ENCODE results near the gene TPD52L1. TPM values are rescaled to one million over a fixed set of nuclear protein-coding genes. Genes with fewer than 3 reads are reported as not detected.

TPD52L1 gene
- total and polyA plus RNA-seq, 4 donors = 15.6 to 43.5 (median 16.7) TPM

- WGBS, 2 donors = 29 to 49% methylated on average over 1 of the region's 1 CpG
- H3K27me3 ChIP-seq (ENCODE audit: control insufficient read depth in 3 of 3, insufficient read depth in 3 of 3, low read length in 2 of 3) = no peaks in the 10 kb centered on the region
- no peak overlapping the region for H3K4me3 ChIP-seq
- no peaks in the 10 kb centered on the region for H3K9me3 ChIP-seq (ENCODE audit: control insufficient read depth in 4 of 4, insufficient read depth in 3 of 4, low read length in 3 of 4)
- ATAC-seq (ENCODE audit: insufficient read depth, low FRiP score) (no peak), DNase-seq (no peak)
- no peak overlapping the region for H3K27ac ChIP-seq (ENCODE audit: low read depth in 1 of 2, low read length in 1 of 2)
- no peak for TF ChIP-seq CTCF (IDR thresholded peaks at IDR 0.05; ENCODE audit: control extremely low read depth, extremely low read depth)
- no peaks in the 10 kb centered on the region for H3K36me3 ChIP-seq (ENCODE audit: control insufficient read depth in 4 of 4, insufficient read depth in 4 of 4, low read length in 4 of 4)
- H3K9ac ChIP-seq (ENCODE audit: insufficient read depth in 1 of 2, low read length in 2 of 2) = no peak overlapping the region
- H3K4me1 ChIP-seq (ENCODE audit: control insufficient read depth in 5 of 5, insufficient read depth in 5 of 5, low read length in 5 of 5) = peaks cover 0 to 2% (median 0%) of the 10 kb centered on the region in 5 donors
Measured at GRCh38 chr6:125165256-125165655, 11.7 kb downstream of the TPD52L1 start.

DNA sequence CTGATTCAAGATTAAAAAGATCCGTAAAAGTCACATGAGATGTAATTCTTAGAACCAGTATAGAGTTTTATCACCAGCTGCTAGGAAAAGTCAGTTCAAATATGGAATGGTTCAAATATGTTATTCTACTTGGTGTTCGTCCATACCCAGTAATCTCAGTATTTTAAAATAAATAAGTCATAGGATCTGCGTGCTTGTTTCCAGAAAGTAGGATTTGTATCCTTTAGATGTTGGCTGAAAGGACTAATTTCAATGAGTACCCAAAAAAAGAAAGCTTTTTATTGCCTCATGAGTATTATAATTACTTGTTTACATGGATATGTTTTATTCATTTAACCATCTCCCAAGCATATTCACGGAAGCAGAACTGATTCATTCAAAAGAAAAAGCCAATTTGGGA lies 12.2 kb downstream of the TPD52L1 start:
- ATAC-seq (ENCODE audit: insufficient read depth, low FRiP score) (no peak), DNase-seq (no peak)
- 89 to 93% methylated on average over 4 of the region's 4 CpGs for WGBS, 2 donors
- Histone ChIP-seq H3K4me3 (no peak overlapping the region), H3K27ac (ENCODE audit: low read depth in 1 of 2, low read length in 1 of 2) (no peak overlapping the region), H3K36me3 (ENCODE audit: control insufficient read depth in 4 of 4, insufficient read depth in 4 of 4, low read length in 4 of 4) (no peaks in the 10 kb centered on the region), H3K4me1 (ENCODE audit: control insufficient read depth in 5 of 5, insufficient read depth in 5 of 5, low read length in 5 of 5) (peaks cover 0 to 2% (median 0%) of the 10 kb centered on the region in 5 donors), H3K27me3 (ENCODE audit: control insufficient read depth in 3 of 3, insufficient read depth in 3 of 3, low read length in 2 of 3) (no peaks in the 10 kb centered on the region), H3K9me3 (ENCODE audit: control insufficient read depth in 4 of 4, insufficient read depth in 3 of 4, low read length in 3 of 4) (no peaks in the 10 kb centered on the region), H3K9ac (ENCODE audit: insufficient read depth in 1 of 2, low read length in 2 of 2) (no peak overlapping the region)
- no peak for TF ChIP-seq CTCF (IDR thresholded peaks at IDR 0.05; ENCODE audit: control extremely low read depth, extremely low read depth)

DNA sequence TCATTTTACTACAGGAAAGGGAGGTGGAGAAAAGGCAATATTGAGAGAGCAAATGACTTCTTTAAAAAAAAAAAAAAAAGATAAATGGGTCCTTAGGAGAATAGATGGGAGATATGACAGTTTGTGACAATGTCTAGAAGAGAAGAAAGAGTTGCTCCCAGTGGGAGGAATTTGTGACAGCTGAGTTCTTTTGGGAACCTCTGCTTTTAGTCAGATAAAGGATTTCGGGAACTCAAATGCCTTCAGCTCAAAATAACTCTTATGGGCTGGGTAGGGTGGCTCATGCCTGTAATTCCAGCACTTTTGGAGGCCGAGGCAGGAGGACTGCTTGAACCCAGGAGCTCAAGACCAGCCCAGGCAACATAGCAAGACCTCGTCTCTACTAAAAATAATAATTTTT lies 13.1 kb downstream of the TPD52L1 start:
- Histone ChIP-seq H3K27me3 (ENCODE audit: control insufficient read depth in 3 of 3, insufficient read depth in 3 of 3, low read length in 2 of 3) (no peaks in the 10 kb centered on the region), H3K9ac (ENCODE audit: insufficient read depth in 1 of 2, low read length in 2 of 2) (no peak overlapping the region), H3K36me3 (ENCODE audit: control insufficient read depth in 4 of 4, insufficient read depth in 4 of 4, low read length in 4 of 4) (no peaks in the 10 kb centered on the region), H3K9me3 (ENCODE audit: control insufficient read depth in 4 of 4, insufficient read depth in 3 of 4, low read length in 3 of 4) (no peaks in the 10 kb centered on the region), H3K4me3 (no peak overlapping the region), H3K27ac (ENCODE audit: low read depth in 1 of 2, low read length in 1 of 2) (no peak overlapping the region), H3K4me1 (ENCODE audit: control insufficient read depth in 5 of 5, insufficient read depth in 5 of 5, low read length in 5 of 5) (peaks cover 0 to 2% (median 0%) of the 10 kb centered on the region in 5 donors)
- TF ChIP-seq CTCF (IDR thresholded peaks at IDR 0.05; ENCODE audit: control extremely low read depth, extremely low read depth) = no peak
- DNase-seq (no peak), ATAC-seq (ENCODE audit: insufficient read depth, low FRiP score) (no peak)
- 91 to 92% methylated on average over 3 of the region's 3 CpGs for WGBS, 2 donors

- 87 to 90% methylated on average over 2 of the region's 2 CpGs for WGBS, 2 donors
- no peaks in the 10 kb centered on the region for H3K36me3 ChIP-seq (ENCODE audit: control insufficient read depth in 4 of 4, insufficient read depth in 4 of 4, low read length in 4 of 4)
- H3K27me3 ChIP-seq (ENCODE audit: control insufficient read depth in 3 of 3, insufficient read depth in 3 of 3, low read length in 2 of 3) = no peaks in the 10 kb centered on the region
- ATAC-seq (ENCODE audit: insufficient read depth, low FRiP score) (no peak), DNase-seq (no peak)
- H3K27ac ChIP-seq (ENCODE audit: low read depth in 1 of 2, low read length in 1 of 2) = no peak overlapping the region
- H3K4me3 ChIP-seq = no peak overlapping the region
- peaks cover 0 to 2% (median 0%) of the 10 kb centered on the region in 5 donors for H3K4me1 ChIP-seq (ENCODE audit: control insufficient read depth in 5 of 5, insufficient read depth in 5 of 5, low read length in 5 of 5)
- H3K9ac ChIP-seq (ENCODE audit: insufficient read depth in 1 of 2, low read length in 2 of 2) = no peak overlapping the region
- no peak for TF ChIP-seq CTCF (IDR thresholded peaks at IDR 0.05; ENCODE audit: control extremely low read depth, extremely low read depth)
- H3K9me3 ChIP-seq (ENCODE audit: control insufficient read depth in 4 of 4, insufficient read depth in 3 of 4, low read length in 3 of 4) = no peaks in the 10 kb centered on the region
Measured at GRCh38 chr6:125167579-125167978, 14.0 kb downstream of the TPD52L1 start.

Measured in lung (tissue), 12 donors.